ENCODE data around the gene RPS6KA5. TPM values are rescaled to one million over a fixed set of nuclear protein-coding genes. Genes with fewer than 3 reads are reported as not detected.

RPS6KA5 gene
- total and polyA plus RNA-seq, 5 donors: 2.0 to 15.5 (median 11.5) TPM

DNA sequence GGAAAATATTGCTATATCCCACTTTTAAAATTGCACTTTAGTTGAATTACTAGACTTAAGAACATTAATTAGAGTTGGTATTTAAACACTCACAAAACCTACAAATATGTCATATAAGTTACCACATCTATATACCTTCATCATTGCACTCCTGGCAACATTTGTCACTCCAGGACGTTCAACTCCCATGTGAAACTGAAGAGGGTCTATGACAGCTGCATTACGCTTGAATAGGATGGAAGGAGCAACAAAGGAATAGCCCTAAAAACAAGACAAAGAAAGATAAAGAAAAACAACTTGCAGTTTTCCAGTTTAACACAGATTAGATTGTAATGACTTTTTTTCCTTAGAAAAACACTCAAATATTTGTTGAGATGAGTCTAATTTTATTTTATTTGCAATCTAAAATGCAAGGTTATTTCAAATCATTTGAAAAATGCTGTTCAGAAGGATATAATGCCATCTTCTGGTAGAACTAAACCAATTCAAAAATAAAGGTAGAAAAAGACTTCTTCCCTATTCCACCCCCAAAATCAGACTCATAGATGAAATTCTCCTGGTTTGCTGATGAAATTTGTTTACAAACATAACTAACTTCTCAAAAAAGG lies 159.9 kb downstream of the RPS6KA5 start:
- H3K4me3 ChIP-seq (ENCODE audit: low read length): no peak overlapping the region
- no peaks in the 10 kb centered on the region for H3K9me3 ChIP-seq (ENCODE audit: control insufficient read depth, low read length)
- no peaks in the 10 kb centered on the region for H3K4me1 ChIP-seq (ENCODE audit: control insufficient read depth, insufficient read depth, low read length)
- no peak for DNase-seq
- no peak for ATAC-seq
- H3K27me3 ChIP-seq (ENCODE audit: control insufficient read depth, insufficient read depth): no peaks in the 10 kb centered on the region
- 61% methylated on average over 2 of the region's 2 CpGs for WGBS
- intact Hi-C loops (cut with DNase I): loop anchor here (5.0 to 10.0 kb wide), 3 partner anchors 272 to 384 kb away; no protein-coding TSS in a partner anchor
- no peak overlapping the region for H3K27ac ChIP-seq (ENCODE audit: low read length)

DNA sequence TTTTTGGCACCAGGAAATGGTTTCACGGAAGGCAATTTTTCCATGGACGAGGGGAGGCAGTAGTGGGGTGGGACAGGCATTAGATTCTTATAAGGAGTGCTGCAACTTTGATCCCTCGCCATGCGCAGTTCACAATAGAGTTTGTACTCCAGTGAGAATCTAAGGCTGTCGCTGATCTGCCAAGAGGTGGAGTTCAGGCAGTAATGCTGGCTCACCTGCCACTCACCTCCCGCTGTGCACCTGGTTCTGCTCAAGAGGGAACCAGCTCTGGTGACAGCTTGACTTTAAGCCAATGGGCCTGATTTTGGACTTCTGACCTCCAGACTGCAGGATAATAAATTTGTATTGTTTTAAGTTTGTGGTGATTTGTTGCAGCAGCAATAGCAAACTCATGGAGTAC lies 163.4 kb downstream of the RPS6KA5 start:
- no peak overlapping the region for H3K4me3 ChIP-seq (ENCODE audit: low read length)
- no peaks in the 10 kb centered on the region for H3K4me1 ChIP-seq (ENCODE audit: control insufficient read depth, insufficient read depth, low read length)
- DNase-seq: no peak
- no peaks in the 10 kb centered on the region for H3K27me3 ChIP-seq (ENCODE audit: control insufficient read depth, insufficient read depth)
- 97% methylated on average over 6 of the region's 6 CpGs for WGBS
- H3K9me3 ChIP-seq (ENCODE audit: control insufficient read depth, low read length): no peaks in the 10 kb centered on the region
- intact Hi-C loops (cut with DNase I): no loop called here
- H3K27ac ChIP-seq (ENCODE audit: low read length): no peak overlapping the region
- ATAC-seq: no peak

DNA sequence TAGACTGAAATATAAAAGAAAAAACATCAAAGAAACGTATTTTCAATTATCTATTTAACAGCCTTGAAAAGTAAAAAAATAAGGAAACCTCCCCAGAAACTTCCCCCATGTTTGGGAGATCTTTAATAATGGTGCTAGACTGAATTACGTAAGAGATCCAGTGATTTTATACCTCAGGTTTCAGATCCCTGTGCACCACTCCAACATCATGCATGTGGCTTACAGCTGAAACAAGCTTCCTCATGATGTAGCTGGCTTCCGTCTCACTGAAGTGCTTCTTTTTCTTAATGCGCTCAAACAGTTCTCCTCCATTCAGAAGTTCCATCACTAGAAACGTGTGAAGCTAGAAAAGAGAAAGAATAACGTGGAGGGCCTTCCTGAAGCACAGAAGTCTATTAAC lies 166.2 kb downstream of the RPS6KA5 start:
- Histone ChIP-seq H3K9me3 (ENCODE audit: control insufficient read depth, low read length) (no peaks in the 10 kb centered on the region), H3K4me3 (ENCODE audit: low read length) (no peak overlapping the region), H3K4me1 (ENCODE audit: control insufficient read depth, insufficient read depth, low read length) (no peaks in the 10 kb centered on the region), H3K27me3 (ENCODE audit: control insufficient read depth, insufficient read depth) (no peaks in the 10 kb centered on the region), H3K27ac (ENCODE audit: low read length) (no peak overlapping the region)
- intact Hi-C loops (cut with DNase I): no loop called here
- DNase-seq (no peak), ATAC-seq (no peak)
- 76% methylated on average over 6 of the region's 6 CpGs for WGBS

DNA sequence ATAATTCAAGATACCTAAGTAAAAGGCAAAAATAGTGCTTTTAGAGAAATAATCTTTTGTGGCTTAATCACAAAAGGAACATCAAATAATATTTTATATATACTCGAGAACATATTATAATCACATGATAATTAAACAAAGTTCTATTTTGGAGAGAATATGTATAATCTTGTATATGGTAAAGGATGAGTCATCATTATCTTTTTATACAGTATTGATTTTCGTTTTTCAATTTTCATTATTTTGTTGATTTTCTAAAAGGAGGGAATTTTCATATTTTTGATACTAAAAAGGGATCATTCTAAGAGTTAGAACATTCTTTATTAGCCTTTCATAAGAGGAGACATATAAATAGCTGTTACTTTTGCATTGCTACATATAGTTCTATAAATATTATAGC lies 166.9 kb downstream of the RPS6KA5 start:
- Histone ChIP-seq H3K9me3 (ENCODE audit: control insufficient read depth, low read length) (no peaks in the 10 kb centered on the region), H3K27me3 (ENCODE audit: control insufficient read depth, insufficient read depth) (no peaks in the 10 kb centered on the region), H3K4me1 (ENCODE audit: control insufficient read depth, insufficient read depth, low read length) (no peaks in the 10 kb centered on the region), H3K4me3 (ENCODE audit: low read length) (no peak overlapping the region), H3K27ac (ENCODE audit: low read length) (no peak overlapping the region)
- 88% methylated on average over 2 of the region's 2 CpGs for WGBS
- DNase-seq: no peak
- no peak for ATAC-seq
- intact Hi-C loops (cut with DNase I): no loop called here

DNA sequence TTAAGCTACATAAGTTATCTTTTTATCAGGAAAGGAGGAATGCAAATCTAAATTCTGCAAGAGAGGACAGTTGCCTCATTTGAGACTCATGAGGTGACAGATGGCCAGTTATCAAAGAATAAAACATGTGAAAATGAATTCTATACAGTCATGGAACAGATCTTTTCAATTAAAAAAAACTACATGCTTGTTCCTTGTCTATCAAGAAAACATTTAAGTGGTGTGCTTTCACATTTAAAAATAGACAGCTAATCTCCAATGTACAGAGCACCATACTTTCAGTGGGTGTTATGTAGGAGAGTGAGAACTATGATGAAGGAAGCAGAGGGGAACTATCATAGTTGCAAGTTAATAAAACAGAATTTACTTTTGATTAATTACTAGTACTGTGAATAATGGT lies 167.5 kb downstream of the RPS6KA5 start:
- ATAC-seq: no peak
- no peak overlapping the region for H3K27ac ChIP-seq (ENCODE audit: low read length)
- intact Hi-C loops (cut with DNase I): no loop called here

DNA sequence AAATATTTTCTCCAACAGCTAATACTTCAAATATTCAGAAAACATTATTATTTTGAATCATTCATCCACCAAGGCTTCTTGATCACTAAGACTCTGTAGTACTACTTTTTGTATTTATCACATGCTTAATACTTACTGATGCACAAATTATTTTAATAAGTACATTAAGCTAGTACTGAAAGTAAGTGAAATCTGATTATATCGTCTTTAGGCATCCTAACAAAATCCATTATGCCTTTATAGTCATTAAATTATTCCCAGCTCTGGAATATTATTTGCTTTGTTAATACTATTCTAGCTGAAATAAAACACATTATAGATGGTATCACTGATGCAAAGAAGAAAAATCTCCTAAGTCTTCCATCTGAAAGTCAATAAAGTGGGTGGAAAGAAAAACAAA lies 169.1 kb downstream of the RPS6KA5 start:
- WGBS: 96% methylated on average over 1 of the region's 1 CpG
- ATAC-seq (no peak), DNase-seq (no peak)
- Histone ChIP-seq H3K4me1 (ENCODE audit: control insufficient read depth, insufficient read depth, low read length) (no peaks in the 10 kb centered on the region), H3K9me3 (ENCODE audit: control insufficient read depth, low read length) (no peaks in the 10 kb centered on the region), H3K4me3 (ENCODE audit: low read length) (no peak overlapping the region), H3K27ac (ENCODE audit: low read length) (no peak overlapping the region), H3K27me3 (ENCODE audit: control insufficient read depth, insufficient read depth) (no peaks in the 10 kb centered on the region)
- intact Hi-C loops (cut with DNase I): no loop called here

More for the DNA sequence above, 167.5 kb downstream of the RPS6KA5 start:
- no peak overlapping the region for H3K4me3 ChIP-seq (ENCODE audit: low read length)
- no peaks in the 10 kb centered on the region for H3K27me3 ChIP-seq (ENCODE audit: control insufficient read depth, insufficient read depth)
- no peaks in the 10 kb centered on the region for H3K4me1 ChIP-seq (ENCODE audit: control insufficient read depth, insufficient read depth, low read length)
- no peak for DNase-seq
- H3K9me3 ChIP-seq (ENCODE audit: control insufficient read depth, low read length): no peaks in the 10 kb centered on the region

DNA sequence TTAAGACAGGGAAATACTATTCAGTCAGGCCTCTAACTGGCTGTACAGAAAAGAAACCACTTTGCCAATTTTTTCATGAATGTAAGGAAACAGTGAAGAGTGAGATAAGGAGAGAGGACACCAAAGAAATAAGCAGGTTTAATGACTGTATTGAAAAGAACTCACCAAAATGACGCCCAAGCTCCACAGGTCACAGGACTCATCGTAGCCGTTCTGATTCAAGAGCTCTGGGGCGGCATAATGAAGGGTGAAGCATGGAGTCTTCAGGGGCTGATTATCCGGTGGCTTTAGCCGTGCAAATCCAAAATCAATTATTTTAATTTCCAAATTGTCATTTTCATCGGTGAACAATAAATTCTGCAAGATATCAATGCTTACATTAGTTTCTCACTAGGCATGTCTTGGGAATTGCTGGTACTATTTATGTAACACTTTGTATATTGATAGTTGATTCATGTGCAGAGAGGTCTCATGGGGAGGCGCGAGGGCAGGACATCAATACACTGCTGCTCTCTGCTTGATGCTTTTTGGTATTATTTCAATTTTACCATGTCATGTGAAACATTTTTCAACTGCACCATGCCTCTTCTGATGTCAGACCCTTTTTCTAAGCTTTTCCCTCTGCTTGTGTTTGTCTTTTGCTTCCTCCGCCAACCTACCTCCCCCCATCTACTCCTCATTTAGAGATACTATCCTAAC lies 170.0 kb downstream of the RPS6KA5 start:
- DNase-seq: no peak
- no peak overlapping the region for H3K27ac ChIP-seq (ENCODE audit: low read length)
- H3K4me1 ChIP-seq (ENCODE audit: control insufficient read depth, insufficient read depth, low read length): no peaks in the 10 kb centered on the region
- WGBS: 86% methylated on average over 10 of the region's 10 CpGs
- no peaks in the 10 kb centered on the region for H3K27me3 ChIP-seq (ENCODE audit: control insufficient read depth, insufficient read depth)
- H3K9me3 ChIP-seq (ENCODE audit: control insufficient read depth, low read length): no peaks in the 10 kb centered on the region
- no peak overlapping the region for H3K4me3 ChIP-seq (ENCODE audit: low read length)
- no peak for ATAC-seq
- intact Hi-C loops (cut with DNase I): no loop called here

DNA sequence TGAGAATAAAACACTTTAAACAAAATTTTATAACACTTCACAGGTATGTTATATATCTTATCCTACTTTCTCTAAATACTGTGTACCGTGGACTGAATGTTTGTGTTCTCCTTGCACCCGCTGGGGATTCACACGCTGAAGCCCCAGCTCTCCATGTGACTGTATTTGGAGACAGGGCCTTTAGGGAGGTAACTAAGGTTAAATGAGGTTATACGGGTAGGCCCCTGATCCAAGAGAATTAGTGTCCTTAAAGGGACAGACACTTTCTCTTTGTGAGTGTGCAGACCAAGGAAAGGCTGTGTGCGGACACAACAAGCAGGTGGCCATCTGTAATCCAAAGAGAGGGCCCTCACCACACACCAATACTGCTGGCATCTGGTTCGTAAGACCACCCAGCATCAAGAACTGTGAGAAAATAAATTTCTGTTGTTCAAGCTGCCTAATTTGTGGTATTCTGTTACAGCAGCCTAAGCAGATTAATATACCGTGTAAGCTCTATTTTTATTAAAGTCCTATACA lies 174.1 kb downstream of the RPS6KA5 start:
- DNase-seq (no peak), ATAC-seq (no peak)
- no peaks in the 10 kb centered on the region for H3K4me1 ChIP-seq (ENCODE audit: control insufficient read depth, insufficient read depth, low read length)
- H3K27ac ChIP-seq (ENCODE audit: low read length): no peak overlapping the region
- no peaks in the 10 kb centered on the region for H3K9me3 ChIP-seq (ENCODE audit: control insufficient read depth, low read length)
- WGBS: 91% methylated on average over 7 of the region's 7 CpGs
- intact Hi-C loops (cut with DNase I): no loop called here
- H3K27me3 ChIP-seq (ENCODE audit: control insufficient read depth, insufficient read depth): no peaks in the 10 kb centered on the region
- H3K4me3 ChIP-seq (ENCODE audit: low read length): no peak overlapping the region

DNA sequence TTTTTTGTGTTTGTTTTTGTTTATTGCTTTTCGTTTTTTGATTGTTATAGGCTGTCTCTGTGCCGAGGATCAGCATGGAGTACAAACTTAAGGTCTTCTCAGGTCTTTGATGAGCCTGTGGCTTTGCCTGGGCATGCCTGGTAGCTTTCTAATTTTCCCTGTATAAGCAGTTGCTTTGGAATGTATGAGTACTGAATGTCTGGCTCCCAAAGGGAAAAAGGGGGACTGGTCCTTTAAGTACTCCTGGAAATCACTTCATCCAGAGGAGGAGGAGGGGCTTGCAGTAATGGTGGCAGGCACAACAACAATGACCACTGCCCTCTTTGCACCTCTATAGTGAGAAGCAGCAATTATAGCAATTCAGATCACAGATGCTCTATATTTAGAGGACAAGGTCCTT lies 176.7 kb downstream of the RPS6KA5 start:
- Histone ChIP-seq H3K27ac (ENCODE audit: low read length) (no peak overlapping the region), H3K9me3 (ENCODE audit: control insufficient read depth, low read length) (no peaks in the 10 kb centered on the region), H3K27me3 (ENCODE audit: control insufficient read depth, insufficient read depth) (no peaks in the 10 kb centered on the region), H3K4me1 (ENCODE audit: control insufficient read depth, insufficient read depth, low read length) (no peaks in the 10 kb centered on the region), H3K4me3 (ENCODE audit: low read length) (no peak overlapping the region)
- WGBS: 91% methylated on average over 2 of the region's 2 CpGs
- no peak for ATAC-seq
- intact Hi-C loops (cut with DNase I): no loop called here
- DNase-seq: no peak

DNA sequence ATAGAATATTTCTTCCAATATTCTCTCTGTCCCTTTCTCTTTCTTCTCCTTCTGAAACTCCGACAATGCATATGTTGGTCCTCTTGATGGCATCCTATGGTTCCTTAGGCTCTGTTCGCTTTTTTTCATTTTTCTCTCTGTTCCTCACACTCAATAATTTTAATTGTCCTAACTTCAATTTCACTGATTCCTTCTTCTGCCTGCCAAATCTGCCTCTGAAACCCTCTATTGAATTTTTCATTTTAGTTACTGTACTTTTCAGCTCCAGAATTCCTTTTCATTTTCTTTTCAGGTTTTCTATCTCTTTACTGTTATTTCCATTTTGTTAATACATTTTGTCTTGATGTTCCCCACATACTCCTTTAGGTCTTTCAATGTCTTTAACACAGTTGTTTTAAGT lies 177.2 kb downstream of the RPS6KA5 start:
- Histone ChIP-seq H3K4me3 (ENCODE audit: low read length) (no peak overlapping the region), H3K4me1 (ENCODE audit: control insufficient read depth, insufficient read depth, low read length) (no peaks in the 10 kb centered on the region), H3K9me3 (ENCODE audit: control insufficient read depth, low read length) (no peaks in the 10 kb centered on the region), H3K27ac (ENCODE audit: low read length) (no peak overlapping the region), H3K27me3 (ENCODE audit: control insufficient read depth, insufficient read depth) (no peaks in the 10 kb centered on the region)
- no peak for ATAC-seq
- intact Hi-C loops (cut with DNase I): no loop called here
- 98% methylated on average over 2 of the region's 2 CpGs for WGBS
- DNase-seq: no peak

DNA sequence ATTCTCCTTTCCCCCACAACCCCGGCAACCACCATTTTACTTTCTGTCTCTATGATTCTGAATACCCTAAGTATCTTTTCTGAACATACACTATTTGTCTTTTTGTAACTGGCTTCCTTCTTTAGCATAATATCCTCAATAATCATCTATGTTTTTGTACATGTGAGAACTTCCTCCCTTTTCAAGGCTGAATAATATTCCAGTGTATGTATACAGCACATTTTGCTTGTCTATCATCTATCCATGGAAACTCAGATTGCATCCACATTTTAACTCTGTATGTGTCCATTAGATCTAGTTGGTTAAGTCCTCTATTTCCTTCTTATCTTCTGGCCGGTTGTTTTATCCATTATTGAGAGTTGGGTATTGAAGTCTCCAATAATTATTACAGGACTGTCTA lies 180.2 kb downstream of the RPS6KA5 start:
- over 99% methylated on average over 2 of the region's 2 CpGs for WGBS
- Histone ChIP-seq H3K27me3 (ENCODE audit: control insufficient read depth, insufficient read depth) (no peaks in the 10 kb centered on the region), H3K9me3 (ENCODE audit: control insufficient read depth, low read length) (no peaks in the 10 kb centered on the region), H3K27ac (ENCODE audit: low read length) (no peak overlapping the region), H3K4me3 (ENCODE audit: low read length) (no peak overlapping the region), H3K4me1 (ENCODE audit: control insufficient read depth, insufficient read depth, low read length) (no peaks in the 10 kb centered on the region)
- DNase-seq (no peak), ATAC-seq (no peak)
- intact Hi-C loops (cut with DNase I): no loop called here

Data from right cardiac atrium (tissue), 5 donors.